ENCODE measurements around the gene TRAPPC10. TPM values are rescaled to one million over a fixed set of nuclear protein-coding genes. Genes with fewer than 3 reads are reported as not detected.

The TRAPPC10 gene
- total RNA-seq, 3 donors from 2014 or later (not counting 1 experiment from before 2014, with no cell fraction given), result 187 to 232 (median 213) TPM

- intact Hi-C loops (cut with micrococcal nuclease), result loop anchor here (1.0 kb wide), 2 partner anchors 18 to 70 kb away; no protein-coding TSS in a partner anchor
- Histone ChIP-seq H3K4me3 (ENCODE audit: low read length) (no peak overlapping the region), H3K27ac (ENCODE audit: low read length) (peak overlapping the region; percentile 95), H3K27me3 (ENCODE audit: control insufficient read depth, insufficient read depth, low read length) (no peaks in the 10 kb centered on the region), H3K4me1 (ENCODE audit: control insufficient read depth, insufficient read depth, low read length) (peaks cover 91% of the 10 kb centered on the region), H3K36me3 (ENCODE audit: control insufficient read depth, insufficient read depth, low read length) (peaks cover 54% of the 10 kb centered on the region), H3K9me3 (ENCODE audit: control insufficient read depth, insufficient read depth, low read length) (no peaks in the 10 kb centered on the region)
- Mint-ChIP-seq H3K4me3 (peak overlapping the region; percentile 94), H3K9me3 (no peaks in the 10 kb centered on the region), H3K27me3 (ENCODE audit: low read depth in 2 of 2) (no peaks in the 10 kb centered on the region), H3K4me1 (peaks cover 90 to 98% of the 10 kb centered on the region in 2 donors), H3K36me3 (peaks cover 31% of the 10 kb centered on the region), H3K27ac (peak overlapping the region; percentile 98 to 99)
- TF ChIP-seq CTCF (IDR thresholded peaks at IDR 0.05), result no peak
- DNase-seq, result peak; percentile 31 to 51
- WGBS (ENCODE audit: insufficient coverage), result 62% methylated on average over 24 of the region's 24 CpGs
- ATAC-seq, result peak in 2 of 3 donors; percentile 23 to 40
Observed at GRCh38 chr21:44082648-44083440, 70.7 kb downstream of the TRAPPC10 start.

GRCh38 chr21:44083631-44084291 is 71.7 kb downstream of the TRAPPC10 start:
- Histone ChIP-seq H3K27me3 (ENCODE audit: control insufficient read depth, insufficient read depth, low read length) (no peaks in the 10 kb centered on the region), H3K9me3 (ENCODE audit: control insufficient read depth, insufficient read depth, low read length) (no peaks in the 10 kb centered on the region), H3K36me3 (ENCODE audit: control insufficient read depth, insufficient read depth, low read length) (peaks cover 54% of the 10 kb centered on the region), H3K4me1 (ENCODE audit: control insufficient read depth, insufficient read depth, low read length) (peaks cover 95% of the 10 kb centered on the region), H3K4me3 (ENCODE audit: low read length) (peak overlapping the region; percentile 51), H3K27ac (ENCODE audit: low read length) (peak overlapping the region; percentile 95)
- peak overlapping the region; percentile 94 for H3K4me3 Mint-ChIP-seq
- WGBS (ENCODE audit: insufficient coverage), result 6% methylated on average over 16 of the region's 16 CpGs
- H3K27me3 Mint-ChIP-seq (ENCODE audit: low read depth in 2 of 2), result no peaks in the 10 kb centered on the region
- DNase-seq, result peak; percentile 71 to 91
- ATAC-seq, result peak; percentile 62 to 82 (median 73)
- peaks cover 24% of the 10 kb centered on the region for H3K36me3 Mint-ChIP-seq
- H3K9me3 Mint-ChIP-seq, result no peaks in the 10 kb centered on the region
- peak overlapping the region; percentile 98 to 99 for H3K27ac Mint-ChIP-seq
- intact Hi-C loops (cut with micrococcal nuclease), result loop anchor here (1.0 kb wide), 2 partner anchors 18 to 70 kb away; no protein-coding TSS in a partner anchor
- no peak for TF ChIP-seq CTCF (IDR thresholded peaks at IDR 0.05)
- peaks cover 91 to 98% of the 10 kb centered on the region in 2 donors for H3K4me1 Mint-ChIP-seq

- Histone ChIP-seq H3K27me3 (ENCODE audit: control insufficient read depth, insufficient read depth, low read length) (no peaks in the 10 kb centered on the region), H3K9me3 (ENCODE audit: control insufficient read depth, insufficient read depth, low read length) (no peaks in the 10 kb centered on the region), H3K4me3 (ENCODE audit: low read length) (peak overlapping the region; percentile 51), H3K36me3 (ENCODE audit: control insufficient read depth, insufficient read depth, low read length) (peaks cover 48% of the 10 kb centered on the region), H3K27ac (ENCODE audit: low read length) (peak overlapping the region; percentile 95), H3K4me1 (ENCODE audit: control insufficient read depth, insufficient read depth, low read length) (peaks cover 95% of the 10 kb centered on the region)
- DNase-seq (peak; percentile 32 to 54), ATAC-seq (peak in 2 of 3 donors; percentile 10 to 40)
- H3K4me3 Mint-ChIP-seq, result peak overlapping the region; percentile 94
- peak overlapping the region; percentile 98 to 99 for H3K27ac Mint-ChIP-seq
- peaks cover 23% of the 10 kb centered on the region for H3K36me3 Mint-ChIP-seq
- TF ChIP-seq CTCF (IDR thresholded peaks at IDR 0.05), result no peak
- H3K27me3 Mint-ChIP-seq (ENCODE audit: low read depth in 2 of 2), result no peaks in the 10 kb centered on the region
- H3K9me3 Mint-ChIP-seq, result no peaks in the 10 kb centered on the region
- intact Hi-C loops (cut with micrococcal nuclease), result no loop called here
- H3K4me1 Mint-ChIP-seq, result peaks cover 94 to 99% of the 10 kb centered on the region in 2 donors
- WGBS (ENCODE audit: insufficient coverage), result 47% methylated on average over 7 of the region's 7 CpGs
Observed at GRCh38 chr21:44084496-44085241, 72.6 kb downstream of the TRAPPC10 start.
